Smooth muscle cell (in vitro differentiated cells): ENCODE results near the gene WFS1. TPM values are rescaled to one million over a fixed set of nuclear protein-coding genes. Genes with fewer than 3 reads are reported as not detected.

ENCODE experiments used
- DNase-seq: peaks from one replicate; lab custom pipeline; 2025; ENCODE audit not compliant: unreplicated experiment; lab: John Stamatoyannopoulos, UW
- H2AFZ ChIP-seq: fragments of 200-600 bp; sonication (generic); 2 replicates; pipeline ENCODE4 v1.6.0; 2016; ENCODE audit warnings: antibody characterized with exemption, low read depth, mild to moderate bottlenecking
- H3F3A ChIP-seq: fragments of 200-600 bp; sonication (generic); 2 replicates; pipeline ENCODE4 v1.6.0; 2017; ENCODE audit warnings: antibody characterized with exemption, low read depth
- H3K27ac ChIP-seq: fragments of 200-600 bp; sonication (generic); 2 replicates; pipeline ENCODE4 v1.5.1; 2016; ENCODE audit warnings: low read depth, mild to moderate bottlenecking
- H3K27me3 ChIP-seq: fragments of 200-600 bp; sonication (generic); 2 replicates; pipeline ENCODE4 v1.6.1; 2016; ENCODE audit warnings: low read depth, mild to moderate bottlenecking
- H3K36me3 ChIP-seq: fragments of 200-600 bp; sonication (generic); 2 replicates; pipeline ENCODE4 v1.5.1; 2016; ENCODE audit warnings: low read depth
- H3K4me1 ChIP-seq: fragments of 200-600 bp; sonication (generic); 2 replicates; pipeline ENCODE4 v1.5.1; 2016; ENCODE audit warnings: low read depth
- H3K4me2 ChIP-seq: fragments of 200-600 bp; sonication (generic); 2 replicates; pipeline ENCODE4 v1.6.0; 2016; ENCODE audit warnings: mild to moderate bottlenecking
- H3K4me3 ChIP-seq: fragments of 200-600 bp; sonication (generic); 2 replicates; pipeline ENCODE4 v1.5.1; 2016; ENCODE audit warnings: mild to moderate bottlenecking
- H3K79me2 ChIP-seq: fragments of 200-600 bp; sonication (generic); 2 replicates; pipeline ENCODE4 v1.6.0; 2016; ENCODE audit warnings: low read depth, mild to moderate bottlenecking
- H3K9ac ChIP-seq: fragments of 200-600 bp; sonication (generic); 2 replicates; pipeline ENCODE4 v1.6.0; 2016; ENCODE audit warnings: low read depth
- H3K9me3 ChIP-seq: fragments of 200-600 bp; sonication (generic); replicated peaks from 2 replicates; pipeline ENCODE4 v1.5.1; 2016; ENCODE audit warnings: low read depth
- H4K20me1 ChIP-seq: fragments of 200-600 bp; sonication (generic); 2 replicates; pipeline ENCODE4 v1.6.0; 2016; ENCODE audit warnings: low read depth
- WGBS: methylation state at CpG from one replicate; pipeline ENCODE4 v1.1.7; 2016; ENCODE audit warnings: low lambda C conversion rate; 5-methylcytosine and 5-hydroxymethylcytosine counted together
- polyA plus RNA-seq: library from polyadenylated mRNA; unstranded; fragments of >200 nt; fragmentation: Nextera tagmentation; extraction: Ambion mirVana; gene quantifications from 2 replicates; pipeline ENCODE4 v1.2.1, GENCODE V29; 2016
- total RNA-seq: library from RNA; depleted of rRNA; stranded (reverse); fragments of >200 nt; gene quantifications from 2 replicates; pipeline ENCODE4 v1.2.3, GENCODE V29; 2014
- TF ChIP-seq, protein P1 (sequence below): fragments of 200-600 bp; sonication (generic); IDR thresholded peaks from 2 replicates; pipeline ENCODE4 v1.5.1; 2017; ENCODE audit warnings: borderline replicate concordance, mild to moderate bottlenecking, antibody characterized with exemption; ENCODE audit not compliant: insufficient read depth, poor library complexity, severe bottlenecking

WFS1 gene
- total and polyA plus RNA-seq, 2 experiments from 2014 or later, result 28.6 to 30.2 TPM

DNA sequence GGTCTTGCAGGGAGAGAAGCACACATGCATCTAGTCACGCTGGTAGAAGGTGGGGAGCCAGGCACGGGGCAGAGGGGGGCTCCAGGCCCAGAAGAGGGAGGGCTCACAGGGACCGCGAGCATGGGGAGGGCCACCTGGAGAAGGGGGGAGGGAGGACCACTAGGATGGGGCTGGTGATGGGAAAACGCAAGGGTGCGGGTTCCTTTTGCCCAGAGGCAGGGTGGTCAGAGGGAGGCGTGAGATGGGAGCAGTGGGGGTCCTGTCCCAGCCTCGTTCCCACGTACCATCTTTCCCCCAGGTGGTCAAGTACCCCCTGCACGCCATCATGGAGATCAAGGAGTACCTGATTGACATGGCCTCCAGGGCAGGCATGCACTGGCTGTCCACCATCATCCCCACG is 30.7 kb downstream of the WFS1 start:
- H2AFZ ChIP-seq, result no peak overlapping the region
- WGBS, result 97% methylated on average over 7 of the region's 11 CpGs
- no peak overlapping the region for H3K4me2 ChIP-seq
- H3F3A ChIP-seq, result no peaks in the 10 kb centered on the region
- H3K79me2 ChIP-seq, result no peaks in the 10 kb centered on the region
- H3K4me3 ChIP-seq, result no peak overlapping the region
- no peaks in the 10 kb centered on the region for H3K36me3 ChIP-seq
- no peaks in the 10 kb centered on the region for H3K27me3 ChIP-seq
- TF ChIP-seq, protein P1, sequence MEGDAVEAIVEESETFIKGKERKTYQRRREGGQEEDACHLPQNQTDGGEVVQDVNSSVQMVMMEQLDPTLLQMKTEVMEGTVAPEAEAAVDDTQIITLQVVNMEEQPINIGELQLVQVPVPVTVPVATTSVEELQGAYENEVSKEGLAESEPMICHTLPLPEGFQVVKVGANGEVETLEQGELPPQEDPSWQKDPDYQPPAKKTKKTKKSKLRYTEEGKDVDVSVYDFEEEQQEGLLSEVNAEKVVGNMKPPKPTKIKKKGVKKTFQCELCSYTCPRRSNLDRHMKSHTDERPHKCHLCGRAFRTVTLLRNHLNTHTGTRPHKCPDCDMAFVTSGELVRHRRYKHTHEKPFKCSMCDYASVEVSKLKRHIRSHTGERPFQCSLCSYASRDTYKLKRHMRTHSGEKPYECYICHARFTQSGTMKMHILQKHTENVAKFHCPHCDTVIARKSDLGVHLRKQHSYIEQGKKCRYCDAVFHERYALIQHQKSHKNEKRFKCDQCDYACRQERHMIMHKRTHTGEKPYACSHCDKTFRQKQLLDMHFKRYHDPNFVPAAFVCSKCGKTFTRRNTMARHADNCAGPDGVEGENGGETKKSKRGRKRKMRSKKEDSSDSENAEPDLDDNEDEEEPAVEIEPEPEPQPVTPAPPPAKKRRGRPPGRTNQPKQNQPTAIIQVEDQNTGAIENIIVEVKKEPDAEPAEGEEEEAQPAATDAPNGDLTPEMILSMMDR, result no peak
- no peaks in the 10 kb centered on the region for H3K4me1 ChIP-seq
- DNase-seq, result no peak
- H3K27ac ChIP-seq, result no peak overlapping the region
- H4K20me1 ChIP-seq, result peaks cover 6% of the 10 kb centered on the region
- no peaks in the 10 kb centered on the region for H3K9me3 ChIP-seq
- no peak overlapping the region for H3K9ac ChIP-seq

- Histone ChIP-seq H3K27me3 (no peaks in the 10 kb centered on the region), H3K4me1 (no peaks in the 10 kb centered on the region), H4K20me1 (peaks cover 6% of the 10 kb centered on the region), H3K27ac (no peak overlapping the region), H3K4me3 (no peak overlapping the region), H3K9ac (no peak overlapping the region), H3K9me3 (no peaks in the 10 kb centered on the region), H3K4me2 (no peak overlapping the region), H3F3A (no peaks in the 10 kb centered on the region), H3K79me2 (no peaks in the 10 kb centered on the region), H2AFZ (no peak overlapping the region), H3K36me3 (no peaks in the 10 kb centered on the region)
- no peak for DNase-seq
- TF ChIP-seq, protein P1, result no peak
- WGBS, result 93% methylated on average over 35 of the region's 35 CpGs
These were observed 31.5 kb downstream of the WFS1 start for GRCh38 chr4:6301051-6301731.

- H3F3A ChIP-seq, result no peaks in the 10 kb centered on the region
- H4K20me1 ChIP-seq, result peaks cover 6% of the 10 kb centered on the region
- no peak overlapping the region for H3K4me3 ChIP-seq
- H3K79me2 ChIP-seq, result no peaks in the 10 kb centered on the region
- H3K4me2 ChIP-seq, result no peak overlapping the region
- no peak overlapping the region for H2AFZ ChIP-seq
- H3K4me1 ChIP-seq, result no peaks in the 10 kb centered on the region
- TF ChIP-seq, protein P1, result no peak
- no peaks in the 10 kb centered on the region for H3K27me3 ChIP-seq
- DNase-seq, result no peak
- H3K9ac ChIP-seq, result no peak overlapping the region
- no peaks in the 10 kb centered on the region for H3K9me3 ChIP-seq
- H3K36me3 ChIP-seq, result no peaks in the 10 kb centered on the region
- H3K27ac ChIP-seq, result no peak overlapping the region
- WGBS, result 98% methylated on average over 55 of the region's 55 CpGs
These were observed 32.2 kb downstream of the WFS1 start for GRCh38 chr4:6301732-6302442.
